Lower leg skin (tissue), 4 donors: ENCODE data around the gene YJEFN3. TPM values are rescaled to one million over a fixed set of nuclear protein-coding genes. Genes with fewer than 3 reads are reported as not detected.

Experiments
- DNase-seq, 2 donors: peaks; one replicate each; pipeline ENCODE4 v3.0.0-alpha.2; 2019; ENCODE audit warnings: low spot score in 2 of 2
- H3K4me3 ChIP-seq: fragments of 200-600 bp; sonication (generic); 2 replicates; pipeline ENCODE4 v1.5.1; 2017; ENCODE audit warnings: mild to moderate bottlenecking, low read depth; ENCODE audit not compliant: poor library complexity, severe bottlenecking
- CTCF ChIP-seq, 3 donors: fragments of 450-650 bp; IDR thresholded peaks; one replicate each; pipeline ENCODE4 v1.5.1; 2016; ENCODE audit warnings: antibody characterized with exemption in 3 of 3, mild to moderate bottlenecking in 3 of 3, moderate library complexity in 2 of 3
- POLR2A ChIP-seq, 2 donors: fragments of 450-650 bp; IDR thresholded peaks; one replicate each; pipeline ENCODE4 v1.6.1; 2016 to 2017; ENCODE audit warnings: antibody characterized with exemption in 2 of 2, mild to moderate bottlenecking in 1 of 2, moderate library complexity in 1 of 2
- WGBS, 2 donors: methylation state at CpG; one replicate each; pipeline ENCODE4 v1.1.5; 2018; 5-methylcytosine and 5-hydroxymethylcytosine counted together
- intact Hi-C: fragments of 100-400 bp; cut with DNase I; formaldehyde crosslinking; loops from one replicate; pipeline ENCODE4 v1.15.0; 2023; ENCODE audit warnings: low total_unique reads
- total RNA-seq, 4 donors: library from RNA; depleted of rRNA; stranded (reverse); fragments of >200 nt; gene quantifications; one replicate each; pipeline ENCODE4 v1.1.0, GENCODE V29; 2016

The YJEFN3 gene
- total RNA-seq, 4 donors from 2014 or later = 0.15 to 2.8 (median 0.49) TPM

- H3K4me3 ChIP-seq = no peak overlapping the region
- 26 to 33% methylated on average over 14 to 18 of the region's 19 CpGs for WGBS, 2 donors
- intact Hi-C loops = no loop called here
- TF ChIP-seq CTCF (IDR thresholded peaks at IDR 0.05) (no peak), POLR2A (IDR thresholded peaks at IDR 0.05) (no peak)
- DNase-seq = no peak
Measured at GRCh38 chr19:19546751-19547162, 18.0 kb downstream of the YJEFN3 start.

DNA sequence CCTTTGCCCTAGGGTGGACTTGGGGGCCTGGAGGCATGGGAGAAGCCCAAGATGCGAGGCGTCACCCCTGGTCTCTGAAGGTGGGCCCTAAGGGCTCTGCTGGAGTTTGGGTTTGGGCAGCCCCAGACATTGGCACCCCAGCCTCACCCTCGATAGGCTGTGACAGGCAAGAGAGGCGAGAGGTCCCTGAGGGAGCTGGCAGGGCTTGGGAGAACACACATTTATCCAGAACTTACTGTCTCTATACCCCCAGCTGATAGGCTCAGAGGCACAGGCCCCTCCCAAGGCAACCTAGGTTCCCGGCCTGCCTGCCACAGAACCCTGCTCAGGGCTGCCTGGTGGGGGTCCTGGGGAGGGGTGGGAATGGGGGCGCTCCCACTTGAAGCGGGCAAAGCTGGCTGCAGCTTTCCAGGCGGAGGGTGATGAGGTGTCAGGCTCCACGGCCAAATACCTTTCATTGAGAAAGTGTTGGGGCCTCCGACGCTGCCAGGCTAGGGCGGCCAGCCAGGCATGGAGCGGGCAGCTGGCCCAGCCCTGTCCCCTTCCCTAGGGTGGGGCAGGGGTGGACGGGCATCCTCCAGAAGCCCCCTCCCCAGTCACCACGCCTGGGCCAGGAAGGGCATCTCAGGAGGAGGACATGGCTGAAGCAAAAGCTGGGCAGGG, 19.1 kb downstream of the YJEFN3 start:
- TF ChIP-seq CTCF (IDR thresholded peaks at IDR 0.05) = no peak
- no peak for TF ChIP-seq POLR2A (IDR thresholded peaks at IDR 0.05)
- WGBS, 2 donors = 40 to 45% methylated on average over 12 to 14 of the region's 15 CpGs

DNA sequence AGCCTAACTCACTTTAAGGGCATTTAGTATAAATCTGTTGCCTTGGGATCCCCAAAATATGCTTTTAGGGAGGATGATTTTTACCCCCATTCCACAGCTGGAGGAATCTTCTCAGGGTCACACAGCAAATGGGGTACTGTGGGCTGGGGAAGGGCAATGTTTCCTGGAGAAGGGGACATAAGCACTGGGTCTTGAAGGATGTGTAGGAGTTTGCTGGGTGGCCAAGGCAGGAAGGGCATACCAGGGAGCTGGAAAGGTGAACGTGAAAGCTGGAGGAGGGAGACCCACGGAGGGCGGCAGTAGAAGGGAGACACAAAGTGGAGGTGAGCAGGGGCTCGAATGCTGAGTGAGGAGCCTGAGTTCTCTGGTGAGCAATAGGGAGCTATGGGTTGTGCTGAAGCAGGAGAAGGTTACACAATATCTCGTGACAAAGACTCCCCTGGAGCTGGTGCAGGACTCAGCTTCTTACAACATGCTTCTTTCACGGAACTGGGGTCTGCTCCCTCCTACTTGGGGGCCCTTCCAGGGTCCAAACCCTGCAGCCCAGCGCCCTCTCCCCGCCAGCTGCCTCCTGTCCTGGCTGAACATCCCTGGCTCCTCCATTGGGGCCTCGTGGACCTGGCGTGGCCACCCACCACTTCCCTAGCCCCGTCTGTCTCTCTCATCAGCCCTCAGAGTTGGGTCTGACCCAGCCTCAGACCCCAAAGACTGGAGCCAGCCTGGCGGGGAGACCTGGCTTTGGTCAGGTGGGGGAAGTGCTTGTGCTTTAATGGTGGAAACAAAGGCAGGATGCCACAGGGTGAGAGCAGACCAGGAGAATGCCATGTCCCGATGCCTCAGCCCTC, 20.4 kb downstream of the YJEFN3 start:
- no peak for DNase-seq
- intact Hi-C loops = no loop called here
- H3K4me3 ChIP-seq = no peak overlapping the region
- WGBS, 2 donors = 63 to 74% methylated on average over 10 to 13 of the region's 13 CpGs
- TF ChIP-seq POLR2A (IDR thresholded peaks at IDR 0.05) = no peak
- TF ChIP-seq CTCF (IDR thresholded peaks at IDR 0.05) = no peak

More for the DNA sequence above, 19.1 kb downstream of the YJEFN3 start:
- DNase-seq = no peak
- H3K4me3 ChIP-seq = no peak overlapping the region
- intact Hi-C loops = no loop called here

DNA sequence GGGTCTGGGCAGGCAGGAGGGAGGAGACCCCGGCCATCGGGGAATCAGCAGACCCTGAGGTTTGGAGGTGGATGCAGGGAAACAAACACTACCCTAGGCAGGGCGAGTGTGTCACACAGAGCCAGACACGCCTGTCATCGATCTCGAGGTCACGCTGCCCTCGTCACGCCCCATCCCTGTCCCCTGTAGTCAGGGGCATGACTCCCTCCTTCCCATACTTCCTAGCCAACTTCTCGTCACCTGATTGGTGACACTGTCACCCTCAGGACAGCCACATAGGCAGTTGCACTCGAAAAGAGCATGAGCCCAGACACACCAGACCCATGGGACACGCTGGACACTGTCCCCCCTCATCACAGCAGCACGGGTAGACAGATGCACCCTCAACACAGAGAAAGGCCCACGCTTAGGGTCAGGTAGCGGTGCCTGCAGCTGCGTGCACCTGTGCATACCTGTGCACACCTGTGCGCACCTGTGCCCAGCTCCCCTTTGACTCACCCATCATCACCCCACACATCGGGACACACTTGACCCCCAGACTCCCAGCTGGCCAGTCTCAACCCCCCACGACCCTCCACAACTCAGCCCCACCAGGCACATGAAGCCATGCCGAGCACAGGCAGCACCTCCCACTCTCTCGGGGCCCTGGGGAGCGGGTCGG, 21.2 kb downstream of the YJEFN3 start:
- H3K4me3 ChIP-seq = no peak overlapping the region
- TF ChIP-seq POLR2A (IDR thresholded peaks at IDR 0.05) = no peak
- TF ChIP-seq CTCF (IDR thresholded peaks at IDR 0.05) = no peak
- DNase-seq = no peak
- intact Hi-C loops = no loop called here
- WGBS, 2 donors = 54 to 55% methylated on average over 23 of the region's 23 CpGs

- intact Hi-C loops = no loop called here
- TF ChIP-seq POLR2A (IDR thresholded peaks at IDR 0.05) (no peak), CTCF (IDR thresholded peaks at IDR 0.05) (no peak)
- H3K4me3 ChIP-seq = no peak overlapping the region
- 23 to 34% methylated on average over 5 to 6 of the region's 8 CpGs for WGBS, 2 donors
- no peak for DNase-seq
Measured at GRCh38 chr19:19550485-19550929, 21.8 kb downstream of the YJEFN3 start.
